Tibial nerve (tissue), 4 donors: ENCODE measurements around the gene LEUTX. TPM values are rescaled to one million over a fixed set of nuclear protein-coding genes. Genes with fewer than 3 reads are reported as not detected.

Source experiments
- DNase-seq, 2 donors: peaks; one replicate each; pipeline ENCODE4 v3.0.0-alpha.2; 2019; ENCODE audit warnings: low spot score in 2 of 2
- H3K27ac ChIP-seq, 4 donors: fragments of 200-600 bp; sonication (generic) in 3 of 4; one replicate each; pipeline ENCODE4 v1.5.1; 2017 to 2019; ENCODE audit warnings: mild to moderate bottlenecking in 1 of 4
- H3K27me3 ChIP-seq, 2 donors: fragments of 200-600 bp; sonication (generic) in 1 of 2; one replicate each; pipeline versions ENCODE4 v1.5.1 to v1.6.0; 2017 to 2019
- H3K36me3 ChIP-seq, 3 donors: fragments of 200-600 bp; sonication (generic); one replicate each; pipeline ENCODE4 v1.5.1; 2018 to 2019
- H3K4me1 ChIP-seq, 4 donors: fragments of 200-600 bp; sonication (generic) in 3 of 4; one replicate each; pipeline ENCODE4 v1.5.1; 2017 to 2019
- H3K4me3 ChIP-seq, 4 donors: fragments of 200-600 bp; sonication (generic) in 3 of 4; one replicate each; pipeline ENCODE4 v1.5.1; 2017 to 2019; ENCODE audit warnings: mild to moderate bottlenecking in 1 of 4, moderate library complexity in 1 of 4
- H3K9me3 ChIP-seq, 4 donors: fragments of 200-600 bp; sonication (generic) in 3 of 4; one replicate each; pipeline ENCODE4 v1.5.1; 2017 to 2019
- CTCF ChIP-seq, 5 experiments: fragments of 200-600 bp in 3 of 5; fragments of 450-650 bp in 2 of 5; sonication (generic) in 3 of 5; IDR thresholded peaks; one replicate each; pipeline ENCODE4 v1.5.1; 2016 to 2019; ENCODE audit warnings: antibody characterized with exemption in 5 of 5, mild to moderate bottlenecking in 3 of 5, moderate library complexity in 2 of 5
- EP300 ChIP-seq, 2 donors: sonication (generic); formaldehyde crosslinking; IDR thresholded peaks; one replicate each; pipeline ENCODE4 v1.6.1; 2017; ENCODE audit warnings: antibody characterized with exemption in 2 of 2, mild to moderate bottlenecking in 1 of 2
- POLR2A ChIP-seq, 2 donors: fragments of 450-650 bp; IDR thresholded peaks; one replicate each; pipeline ENCODE4 v1.6.1; 2017; ENCODE audit warnings: antibody characterized with exemption in 2 of 2, mild to moderate bottlenecking in 2 of 2, moderate library complexity in 2 of 2
- WGBS, 2 donors: methylation state at CpG; one replicate each; pipeline ENCODE4 v1.1.5; 2018; 5-methylcytosine and 5-hydroxymethylcytosine counted together
- total RNA-seq, 4 donors: library from RNA; depleted of rRNA; stranded (reverse); fragments of >200 nt; gene quantifications; one replicate each; pipeline ENCODE4 v1.1.0, GENCODE V29; 2016

The LEUTX gene
- total RNA-seq, 4 donors from 2014 or later: not detected

- DNase-seq: no peak
- Histone ChIP-seq H3K27ac (peak overlapping the region in 1 of 4 donors; percentile 86), H3K36me3 (peaks cover 0 to 60% (median 4%) of the 10 kb centered on the region in 3 donors), H3K27me3 (no peaks in the 10 kb centered on the region), H3K9me3 (no peaks in the 10 kb centered on the region), H3K4me1 (peaks cover 0 to 27% (median 0%) of the 10 kb centered on the region in 4 donors), H3K4me3 (no peak overlapping the region)
- whole genome bisulfite sequencing, 2 donors: 69 to 76% methylated on average over 8 to 17 of the region's 17 CpGs
- no peak for TF ChIP-seq CTCF (IDR thresholded peaks at IDR 0.05)
- no peak for TF ChIP-seq EP300 (IDR thresholded peaks at IDR 0.05)
- no peak for TF ChIP-seq POLR2A (IDR thresholded peaks at IDR 0.05)
Measured at GRCh38 chr19:39825531-39826076, 47.0 kb downstream of the LEUTX start.

GRCh38 chr19:39826311-39826945 is 47.8 kb downstream of the LEUTX start:
- H3K4me1 ChIP-seq: peaks cover 0 to 32% (median 0%) of the 10 kb centered on the region in 4 donors
- H3K4me3 ChIP-seq: no peak overlapping the region
- no peak for TF ChIP-seq CTCF (IDR thresholded peaks at IDR 0.05)
- no peak for TF ChIP-seq POLR2A (IDR thresholded peaks at IDR 0.05)
- no peak for TF ChIP-seq EP300 (IDR thresholded peaks at IDR 0.05)
- no peak for DNase-seq
- H3K9me3 ChIP-seq: no peaks in the 10 kb centered on the region
- H3K27me3 ChIP-seq: no peaks in the 10 kb centered on the region
- peaks cover 0 to 68% (median 4%) of the 10 kb centered on the region in 3 donors for H3K36me3 ChIP-seq
- 88 to 94% methylated on average over 25 to 33 of the region's 35 CpGs for WGBS, 2 donors
- H3K27ac ChIP-seq: no peak overlapping the region

GRCh38 chr19:39827216-39827615 is 48.6 kb downstream of the LEUTX start:
- no peaks in the 10 kb centered on the region for H3K27me3 ChIP-seq
- no peaks in the 10 kb centered on the region for H3K9me3 ChIP-seq
- H3K27ac ChIP-seq: no peak overlapping the region
- no peak overlapping the region for H3K4me3 ChIP-seq
- H3K36me3 ChIP-seq: peaks cover 0 to 73% (median 4%) of the 10 kb centered on the region in 3 donors
- no peak for DNase-seq
- TF ChIP-seq EP300 (IDR thresholded peaks at IDR 0.05) (no peak), CTCF (IDR thresholded peaks at IDR 0.05) (no peak), POLR2A (IDR thresholded peaks at IDR 0.05) (no peak)
- H3K4me1 ChIP-seq: peaks cover 0 to 40% (median 4%) of the 10 kb centered on the region in 4 donors
- WGBS, 2 donors: 86 to 93% methylated on average over 13 of the region's 13 CpGs

GRCh38 chr19:39828015-39828653 is 49.5 kb downstream of the LEUTX start:
- H3K27me3 ChIP-seq: no peaks in the 10 kb centered on the region
- H3K27ac ChIP-seq: no peak overlapping the region
- peaks cover 0 to 68% (median 4%) of the 10 kb centered on the region in 3 donors for H3K36me3 ChIP-seq
- peaks cover 0 to 42% (median 12%) of the 10 kb centered on the region in 4 donors for H3K4me1 ChIP-seq
- H3K9me3 ChIP-seq: no peaks in the 10 kb centered on the region
- TF ChIP-seq POLR2A (IDR thresholded peaks at IDR 0.05): no peak
- no peak for TF ChIP-seq CTCF (IDR thresholded peaks at IDR 0.05)
- TF ChIP-seq EP300 (IDR thresholded peaks at IDR 0.05): no peak
- H3K4me3 ChIP-seq: no peak overlapping the region
- WGBS, 2 donors: 82 to 88% methylated on average over 26 of the region's 26 CpGs
- no peak for DNase-seq

- no peak overlapping the region for H3K27ac ChIP-seq
- WGBS, 2 donors: 67 to 77% methylated on average over 5 of the region's 5 CpGs
- H3K9me3 ChIP-seq: no peaks in the 10 kb centered on the region
- H3K4me3 ChIP-seq: no peak overlapping the region
- no peak for DNase-seq
- H3K27me3 ChIP-seq: no peaks in the 10 kb centered on the region
- H3K36me3 ChIP-seq: peaks cover 0 to 68% (median 4%) of the 10 kb centered on the region in 3 donors
- no peak for TF ChIP-seq CTCF (IDR thresholded peaks at IDR 0.05)
- TF ChIP-seq POLR2A (IDR thresholded peaks at IDR 0.05): no peak
- TF ChIP-seq EP300 (IDR thresholded peaks at IDR 0.05): no peak
- peaks cover 0 to 39% (median 13%) of the 10 kb centered on the region in 4 donors for H3K4me1 ChIP-seq
Measured at GRCh38 chr19:39828654-39829032, 50.0 kb downstream of the LEUTX start.
